Measurements from ENCODE around the gene NUP210. TPM values are rescaled to one million over a fixed set of nuclear protein-coding genes. Genes with fewer than 3 reads are reported as not detected.

The NUP210 gene
- total and polyA plus RNA-seq, 8 donors: 16.0 to 23.5 (median 18.1) TPM

GRCh38 chr3:13274125-13274524 is 146.0 kb downstream of the NUP210 start:
- Histone ChIP-seq H3K27ac (no peak overlapping the region), H3K4me3 (no peak overlapping the region), H3K27me3 (peaks cover 0 to 36% of the 10 kb centered on the region in 2 donors), H3K36me3 (no peaks in the 10 kb centered on the region), H3K9me3 (peaks cover 0 to 13% of the 10 kb centered on the region in 2 donors), H3K4me1 (no peaks in the 10 kb centered on the region)
- DNase-seq (peak in 1 of 4 donors; percentile 24), ATAC-seq (no peak)
- no peak for TF ChIP-seq CTCF (IDR thresholded peaks at IDR 0.05)
- intact Hi-C loops (cut with DNase I): no loop called here

GRCh38 chr3:13273604-13274105 is 146.5 kb downstream of the NUP210 start:
- Histone ChIP-seq H3K27me3 (peaks cover 0 to 35% of the 10 kb centered on the region in 2 donors), H3K27ac (no peak overlapping the region), H3K9me3 (peaks cover 0 to 13% of the 10 kb centered on the region in 2 donors), H3K4me3 (no peak overlapping the region), H3K36me3 (no peaks in the 10 kb centered on the region), H3K4me1 (no peaks in the 10 kb centered on the region)
- ATAC-seq (no peak), DNase-seq (no peak)
- intact Hi-C loops (cut with DNase I): no loop called here
- TF ChIP-seq CTCF (IDR thresholded peaks at IDR 0.05): no peak

- ATAC-seq (no peak), DNase-seq (no peak)
- H3K4me1 ChIP-seq: no peaks in the 10 kb centered on the region
- no peaks in the 10 kb centered on the region for H3K36me3 ChIP-seq
- TF ChIP-seq CTCF (IDR thresholded peaks at IDR 0.05): no peak
- H3K27ac ChIP-seq: no peak overlapping the region
- intact Hi-C loops (cut with DNase I): no loop called here
- no peak overlapping the region for H3K4me3 ChIP-seq
- peaks cover 0 to 35% of the 10 kb centered on the region in 2 donors for H3K27me3 ChIP-seq
- H3K9me3 ChIP-seq: peaks cover 0 to 13% of the 10 kb centered on the region in 2 donors
Measured at GRCh38 chr3:13272831-13273603, 147.1 kb downstream of the NUP210 start.

GRCh38 chr3:13269711-13270378 is 150.3 kb downstream of the NUP210 start:
- no peak overlapping the region for H3K27ac ChIP-seq
- no peak for ATAC-seq
- H3K27me3 ChIP-seq: peaks cover 0 to 33% of the 10 kb centered on the region in 2 donors
- DNase-seq: peak in 1 of 4 donors; percentile 7
- H3K4me3 ChIP-seq: no peak overlapping the region
- TF ChIP-seq CTCF (IDR thresholded peaks at IDR 0.05): no peak
- peaks cover 0 to 13% of the 10 kb centered on the region in 2 donors for H3K9me3 ChIP-seq
- H3K36me3 ChIP-seq: no peaks in the 10 kb centered on the region
- H3K4me1 ChIP-seq: no peaks in the 10 kb centered on the region
- intact Hi-C loops (cut with DNase I): no loop called here

GRCh38 chr3:13268961-13269441 is 151.1 kb downstream of the NUP210 start:
- TF ChIP-seq CTCF (IDR thresholded peaks at IDR 0.05): no peak
- no peak for ATAC-seq
- H3K27me3 ChIP-seq: peaks cover 0 to 33% of the 10 kb centered on the region in 2 donors
- DNase-seq: peak in 1 of 4 donors; percentile 52
- H3K27ac ChIP-seq: no peak overlapping the region
- intact Hi-C loops (cut with DNase I): no loop called here
- H3K9me3 ChIP-seq: peaks cover 0 to 13% of the 10 kb centered on the region in 2 donors
- H3K36me3 ChIP-seq: no peaks in the 10 kb centered on the region
- no peak overlapping the region for H3K4me3 ChIP-seq
- no peaks in the 10 kb centered on the region for H3K4me1 ChIP-seq
